COLO829 (cell line): ENCODE results near the gene PPP4C.
"Not testable (repeated sequence)": the region's sequence is repeated elsewhere in the genome, so short reads cannot be mapped to it uniquely, and the experiment has no call there.

Source experiments
- DNase-seq: peaks from one replicate; pipeline ENCODE4 v3.0.0; 2012; ENCODE audit warnings: low spot score

The PPP4C gene

DNA sequence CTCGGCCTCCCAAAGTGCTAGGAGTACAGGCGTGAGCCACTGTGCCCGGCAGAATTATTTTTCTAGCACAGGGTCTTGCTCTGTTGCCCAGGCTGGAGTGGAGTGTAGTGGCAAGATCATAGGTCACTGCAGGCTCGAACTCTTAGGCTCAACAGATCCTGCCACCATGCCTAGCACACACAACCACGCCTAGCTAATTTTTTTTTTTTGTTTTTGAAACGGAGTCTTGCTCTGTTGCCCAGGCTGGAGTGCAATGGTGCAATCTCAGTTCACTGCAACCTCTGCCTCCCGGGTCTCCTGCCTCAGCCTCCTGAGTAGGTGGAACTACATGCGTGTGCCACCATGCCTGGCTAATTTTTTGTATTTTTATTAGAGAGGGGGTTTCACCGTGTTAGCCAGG, 49.9 kb downstream of the PPP4C start:
- DNase-seq = not testable (repeated sequence)

DNA sequence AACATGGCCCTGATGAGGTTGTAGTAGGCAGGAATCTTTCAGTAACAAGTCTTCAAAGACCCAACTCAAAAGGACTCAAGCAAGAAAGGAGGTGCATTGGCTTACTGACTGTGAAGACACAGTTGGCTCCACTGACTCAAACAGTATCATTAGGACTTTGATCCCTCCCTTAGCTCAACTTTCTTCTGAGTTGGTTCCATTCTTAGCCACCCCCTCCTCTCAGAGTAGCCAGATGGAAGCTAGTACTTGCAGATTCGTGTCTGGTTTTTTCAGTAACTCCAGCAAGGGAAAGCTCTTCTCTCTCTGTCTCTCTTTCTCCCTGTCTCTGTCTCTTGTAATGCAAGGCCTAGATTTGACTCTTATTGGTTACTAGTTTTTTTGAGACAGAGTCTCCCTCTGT, 52.2 kb downstream of the PPP4C start:
- DNase-seq = no peak

GRCh38 chr16:30131869-30132475, 56.2 kb downstream of the PPP4C start:
- no peak for DNase-seq

DNA sequence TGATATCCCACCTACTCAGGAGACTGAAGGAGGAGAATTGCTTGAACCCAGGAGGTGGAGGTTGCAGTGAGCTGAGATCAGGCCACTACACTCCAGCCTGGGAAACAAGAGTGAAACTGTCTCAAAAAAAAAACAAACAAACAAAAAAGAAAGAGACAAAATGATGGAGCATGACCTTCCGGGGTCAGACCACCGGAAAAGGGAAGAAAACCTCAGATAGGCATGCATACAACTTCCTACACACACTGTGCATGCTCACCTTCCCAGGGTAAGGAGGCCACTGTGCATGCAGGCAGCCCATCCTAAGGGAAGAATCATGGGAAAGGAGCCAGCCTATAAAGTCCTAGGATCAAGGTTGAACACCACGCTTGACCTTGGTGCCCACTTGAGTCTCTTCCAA, 56.8 kb downstream of the PPP4C start:
- DNase-seq = no peak
